Measurements from ENCODE around the gene MRPL32.

The MRPL32 gene

DNA sequence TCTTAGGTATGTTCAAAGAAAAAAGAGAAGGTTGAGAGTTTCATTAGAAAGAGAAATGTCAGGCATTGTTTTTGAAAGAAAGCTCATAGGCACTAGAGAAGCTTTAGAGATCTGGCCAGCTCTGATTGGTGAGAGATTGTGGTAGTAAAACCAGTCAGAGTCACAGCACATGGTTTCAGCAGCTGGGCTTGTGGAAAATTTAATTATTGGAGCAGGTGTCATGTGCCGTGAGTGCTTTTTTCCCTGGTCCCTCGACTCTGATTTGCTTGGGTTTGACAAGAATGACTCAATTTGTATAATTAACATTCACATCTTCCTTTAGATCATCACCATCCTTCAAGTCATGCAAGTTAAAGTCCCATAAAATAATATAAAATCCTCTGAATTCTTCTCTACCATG, 35.2 kb downstream of the MRPL32 start:
- DNase-seq (ENCODE audit: low spot score): no peak

- DNase-seq (ENCODE audit: low spot score): no peak
Observed at GRCh38 chr7:42972699-42973500, 40.7 kb downstream of the MRPL32 start.

DNA sequence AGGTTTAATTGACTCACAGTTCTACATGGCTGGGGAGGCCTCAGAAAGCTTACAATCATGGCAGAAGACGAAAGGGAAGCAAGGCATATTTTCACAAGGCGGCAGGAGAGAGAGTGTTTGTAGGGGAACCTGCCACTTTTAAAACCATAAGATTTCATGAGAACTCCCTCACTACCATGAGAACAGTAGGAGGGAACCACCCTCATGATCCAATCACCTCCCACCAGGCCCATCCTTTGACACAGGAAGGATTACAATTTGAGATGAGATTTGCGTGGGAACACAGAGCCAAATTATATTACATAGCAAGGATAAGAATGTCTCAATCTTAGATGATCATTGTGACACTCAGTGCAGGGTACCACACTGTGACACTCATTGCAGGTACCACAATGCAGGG, 44.2 kb downstream of the MRPL32 start:
- no peak for DNase-seq (ENCODE audit: low spot score)

DNA sequence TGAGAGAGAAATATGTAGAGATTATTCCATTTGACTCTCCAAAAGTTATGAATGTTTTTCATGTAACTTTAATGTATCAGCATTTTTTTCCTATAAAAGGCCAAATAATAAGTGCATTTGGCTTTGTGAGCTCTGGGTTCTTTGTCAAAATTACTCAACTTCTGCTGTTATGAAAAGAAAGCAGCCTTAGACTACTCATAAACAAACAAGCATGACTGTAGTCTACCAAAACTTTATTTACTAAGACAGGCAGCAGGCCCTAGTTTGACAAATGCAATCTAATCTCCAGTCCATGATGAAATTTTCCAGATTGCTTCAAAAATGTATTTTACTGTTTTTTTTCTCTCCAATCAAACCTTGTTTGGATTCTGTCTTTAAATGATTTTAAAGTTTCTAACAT, 46.3 kb downstream of the MRPL32 start:
- no peak for DNase-seq (ENCODE audit: low spot score)

DNA sequence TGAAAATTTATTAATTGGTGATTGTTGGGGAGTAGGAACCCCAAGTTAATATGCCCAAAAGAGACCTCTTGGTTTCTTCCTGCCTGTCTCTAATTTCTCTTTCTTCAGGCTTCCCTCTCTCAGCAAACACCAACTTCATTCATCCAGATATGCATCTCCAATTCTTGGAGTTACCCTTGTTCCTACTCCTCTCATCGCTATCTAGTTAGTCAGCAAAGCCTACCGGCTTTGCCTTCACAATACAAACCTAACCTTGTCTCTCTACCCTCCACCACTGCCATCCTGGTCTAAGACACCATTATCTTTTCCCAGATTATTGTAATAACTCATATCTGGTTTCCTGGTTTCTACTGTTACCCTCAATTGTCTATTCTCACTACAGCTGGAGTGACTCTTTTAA, 47.9 kb downstream of the MRPL32 start:
- no peak for DNase-seq (ENCODE audit: low spot score)

DNA sequence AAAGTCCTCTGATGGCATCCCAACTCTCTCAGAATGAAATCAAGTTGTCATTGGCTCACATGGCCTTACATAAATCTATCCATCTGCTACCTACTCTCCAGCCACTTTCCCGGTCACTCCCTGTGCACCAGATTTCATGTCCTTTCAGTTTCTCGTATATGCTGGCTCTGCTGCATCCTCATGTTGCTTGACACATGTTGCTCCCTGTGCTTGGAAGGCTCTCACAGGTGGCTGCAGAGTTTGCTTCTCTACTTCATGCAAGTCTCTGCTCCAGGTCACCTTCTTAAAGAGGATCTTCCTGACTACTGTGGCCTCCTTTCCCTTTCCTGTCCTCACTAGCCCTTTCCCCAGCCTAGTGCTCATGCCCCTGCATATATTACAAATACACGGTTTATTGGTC, 48.3 kb downstream of the MRPL32 start:
- DNase-seq (ENCODE audit: low spot score): no peak

- no peak for DNase-seq (ENCODE audit: low spot score)
Observed at GRCh38 chr7:42981601-42982000, 49.4 kb downstream of the MRPL32 start.

DNA sequence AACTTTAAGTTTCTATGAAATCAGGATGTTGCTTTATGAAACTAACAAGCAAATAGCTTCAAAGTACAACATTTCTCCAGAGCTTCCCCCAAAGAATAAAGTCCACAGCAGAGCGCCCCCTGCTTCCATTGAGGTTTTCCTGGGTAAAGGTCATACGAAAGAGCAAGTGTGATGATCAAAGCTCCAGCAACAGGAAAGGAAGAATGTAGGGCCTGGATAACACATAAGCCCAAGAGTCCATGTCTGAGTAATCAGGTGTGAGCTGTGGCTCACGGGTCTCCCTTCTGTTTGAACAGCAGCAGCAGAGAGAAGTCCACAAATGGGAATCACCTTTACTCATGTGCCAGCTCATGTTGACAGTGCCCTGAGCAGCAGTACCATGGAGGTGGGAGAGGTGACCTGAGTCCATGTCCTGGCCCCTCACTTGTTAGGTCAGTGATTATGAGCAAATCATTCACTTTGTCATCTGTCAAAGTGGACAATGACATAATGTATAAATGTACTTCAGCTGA, 50.5 kb downstream of the MRPL32 start:
- no peak for DNase-seq (ENCODE audit: low spot score)

DNA sequence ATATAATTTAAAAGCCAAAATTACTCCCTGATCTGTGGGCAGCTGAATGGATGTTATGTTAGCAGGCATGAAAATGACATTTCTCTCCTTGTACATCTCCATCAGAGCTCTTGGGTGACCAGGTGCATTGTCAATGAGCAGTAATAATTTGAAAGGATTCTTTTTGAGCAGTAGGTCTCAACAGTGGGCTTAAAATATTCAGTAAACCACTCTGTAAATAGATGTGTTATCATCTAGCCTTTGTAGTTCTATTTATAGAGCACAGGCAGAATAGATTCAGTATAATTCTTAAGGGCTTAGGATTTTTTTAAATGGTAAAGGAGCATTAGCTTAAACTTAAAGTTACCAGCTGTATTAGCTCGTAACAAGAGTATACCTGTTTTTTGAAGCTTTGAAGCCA, 52.0 kb downstream of the MRPL32 start:
- no peak for DNase-seq (ENCODE audit: low spot score)

DNA sequence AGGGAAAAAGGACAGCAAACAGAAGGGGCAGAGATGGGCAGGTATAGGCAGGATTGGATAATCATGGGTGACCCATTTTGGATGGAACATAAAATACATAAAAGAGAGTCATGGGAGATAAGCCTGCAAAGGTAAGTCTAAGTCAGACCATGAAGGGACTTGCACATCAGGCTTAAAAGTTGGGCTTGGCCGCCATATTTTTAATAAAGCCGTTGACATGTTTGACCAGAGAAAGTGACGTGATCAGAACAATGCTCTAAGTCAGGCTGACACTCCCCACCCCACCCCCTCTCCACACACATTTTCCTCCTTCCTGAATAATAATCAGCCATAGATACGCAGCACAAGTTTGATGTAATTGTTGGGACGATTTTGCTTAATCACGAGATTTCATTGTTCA, 54.0 kb downstream of the MRPL32 start:
- no peak for DNase-seq (ENCODE audit: low spot score)

- no peak for DNase-seq (ENCODE audit: low spot score)
Observed at GRCh38 chr7:42986781-42987248, 54.6 kb downstream of the MRPL32 start.

All from CD4-positive, alpha-beta T cell treated with Interleukin-6 at 100 ng/mL for 8 hours (primary cell).